HEK293 (cell line): Measurements from ENCODE around the gene EIF2S1.

ENCODE experiments used
- FEZF1 ChIP-seq: fragments of 450-650 bp; formaldehyde crosslinking; IDR thresholded peaks from 2 replicates; pipeline ENCODE4 v1.5.1; 2016; ENCODE audit warnings: missing biosample characterization, missing genetic modification characterization
- GLIS1 ChIP-seq: fragments of 450-650 bp; formaldehyde crosslinking; IDR thresholded peaks from 2 replicates; pipeline ENCODE4 v1.5.1; 2016; ENCODE audit warnings: missing biosample characterization, missing genetic modification characterization
- KLF7 ChIP-seq: fragments of 450-650 bp; formaldehyde crosslinking; IDR thresholded peaks from 2 replicates; pipeline ENCODE4 v1.5.1; 2016; ENCODE audit warnings: missing biosample characterization, missing genetic modification characterization, borderline replicate concordance
- KLF8 ChIP-seq: fragments of 450-650 bp; formaldehyde crosslinking; IDR thresholded peaks from 2 replicates; pipeline ENCODE4 v1.5.1; 2016; ENCODE audit warnings: missing biosample characterization, missing genetic modification characterization
- KLF9 ChIP-seq: fragments of 450-650 bp; formaldehyde crosslinking; IDR thresholded peaks from 2 replicates; pipeline ENCODE4 v1.5.1; 2016; ENCODE audit warnings: missing biosample characterization, missing genetic modification characterization, low read depth
- OVOL3 ChIP-seq: fragments of 450-650 bp; formaldehyde crosslinking; IDR thresholded peaks from 2 replicates; pipeline ENCODE4 v1.5.1; 2016; ENCODE audit warnings: missing biosample characterization, missing genetic modification characterization
- SETDB1 ChIP-seq: IDR thresholded peaks from one replicate; pipeline ENCODE4 v1.6.1; 2017; ENCODE audit warnings: mild to moderate bottlenecking, low read length, moderate library complexity, mixed read lengths; ENCODE audit not compliant: insufficient read length
- YY1 ChIP-seq: fragments of 450-650 bp; formaldehyde crosslinking; IDR thresholded peaks from 2 replicates; pipeline ENCODE4 v1.5.1; 2018; ENCODE audit warnings: missing biosample characterization, missing genetic modification characterization
- ZEB2 ChIP-seq: fragments of 450-650 bp; formaldehyde crosslinking; IDR thresholded peaks from 2 replicates; pipeline ENCODE4 v1.5.1; 2016; ENCODE audit warnings: missing biosample characterization, missing genetic modification characterization
- ZFP41 ChIP-seq: fragments of 450-650 bp; formaldehyde crosslinking; IDR thresholded peaks from 2 replicates; pipeline ENCODE4 v1.5.1; 2016; ENCODE audit warnings: missing biosample characterization, missing genetic modification characterization, borderline replicate concordance
- ZNF133 ChIP-seq: fragments of 450-650 bp; formaldehyde crosslinking; IDR thresholded peaks from 2 replicates; pipeline ENCODE4 v1.5.1; 2016; ENCODE audit warnings: missing biosample characterization, missing genetic modification characterization
- ZNF148 ChIP-seq: fragments of 450-650 bp; formaldehyde crosslinking; IDR thresholded peaks from 2 replicates; pipeline ENCODE4 v1.5.0; 2017; ENCODE audit warnings: missing biosample characterization, missing genetic modification characterization, borderline replicate concordance
- ZNF184 ChIP-seq: fragments of 450-650 bp; IDR thresholded peaks from 2 replicates; pipeline ENCODE4 v1.5.1; 2018; ENCODE audit warnings: missing biosample characterization, mild to moderate bottlenecking, missing genetic modification characterization
- ZNF2 ChIP-seq: fragments of 450-650 bp; formaldehyde crosslinking; IDR thresholded peaks from 2 replicates; pipeline ENCODE4 v1.5.1; 2016; ENCODE audit warnings: missing biosample characterization, missing genetic modification characterization
- ZNF223 ChIP-seq: fragments of 450-650 bp; formaldehyde crosslinking; IDR thresholded peaks from 2 replicates; pipeline ENCODE4 v1.5.1; 2016; ENCODE audit warnings: missing biosample characterization, missing genetic modification characterization
- ZNF239 ChIP-seq: fragments of 450-650 bp; formaldehyde crosslinking; IDR thresholded peaks from 2 replicates; pipeline ENCODE4 v1.5.1; 2016; ENCODE audit warnings: missing biosample characterization, missing genetic modification characterization
- ZNF24 ChIP-seq: fragments of 450-650 bp; formaldehyde crosslinking; IDR thresholded peaks from 2 replicates; pipeline ENCODE4 v1.5.1; 2016; ENCODE audit warnings: missing biosample characterization, missing genetic modification characterization
- ZNF274 ChIP-seq, 2 experiments: fragments of 200-500 bp in 1 of 2; fragments of 450-650 bp in 1 of 2; sonication (Bioruptor generic) in 1 of 2; formaldehyde crosslinking in 1 of 2; IDR thresholded peaks; 2 replicates each; pipeline versions ENCODE4 v1.5.1 to v1.6.1; 2014 to 2016; ENCODE audit warnings: borderline replicate concordance in 1 of 2, inconsistent platforms in 1 of 2, low read length in 1 of 2, missing biosample characterization in 1 of 2, missing genetic modification characterization in 1 of 2
- ZNF341 ChIP-seq: fragments of 450-650 bp; formaldehyde crosslinking; IDR thresholded peaks from 2 replicates; pipeline ENCODE4; 2016; ENCODE audit warnings: low read depth, missing biosample characterization, missing genetic modification characterization
- ZNF350 ChIP-seq: fragments of 450-650 bp; formaldehyde crosslinking; IDR thresholded peaks from 2 replicates; pipeline ENCODE4 v1.5.0; 2017; ENCODE audit warnings: missing biosample characterization, mild to moderate bottlenecking, missing genetic modification characterization
- ZNF426 ChIP-seq: fragments of 450-650 bp; formaldehyde crosslinking; IDR thresholded peaks from 2 replicates; pipeline ENCODE4 v1.5.1; 2017; ENCODE audit warnings: missing biosample characterization, missing genetic modification characterization, mild to moderate bottlenecking, inconsistent platforms, moderate library complexity
- ZNF501 ChIP-seq: fragments of 450-650 bp; formaldehyde crosslinking; IDR thresholded peaks from 2 replicates; pipeline ENCODE4 v1.5.1; 2016; ENCODE audit warnings: missing biosample characterization, missing genetic modification characterization
- ZNF530 ChIP-seq: fragments of 450-650 bp; formaldehyde crosslinking; IDR thresholded peaks from 2 replicates; pipeline ENCODE4 v1.5.1; 2016; ENCODE audit warnings: low read depth, missing biosample characterization, missing genetic modification characterization
- ZNF548 ChIP-seq: fragments of 450-650 bp; formaldehyde crosslinking; IDR thresholded peaks from 2 replicates; pipeline ENCODE4 v1.5.1; 2016; ENCODE audit warnings: missing biosample characterization, missing genetic modification characterization
- ZNF626 ChIP-seq: fragments of 450-650 bp; sonication (Bioruptor Pico); formaldehyde crosslinking; IDR thresholded peaks from 2 replicates; pipeline ENCODE4 v1.5.1; 2018; ENCODE audit warnings: missing biosample characterization, missing genetic modification characterization, inconsistent platforms
- ZNF658 ChIP-seq: fragments of 450-650 bp; formaldehyde crosslinking; IDR thresholded peaks from 2 replicates; pipeline ENCODE4; 2016; ENCODE audit warnings: missing biosample characterization, missing genetic modification characterization
- ZNF791 ChIP-seq: fragments of 450-650 bp; formaldehyde crosslinking; IDR thresholded peaks from 2 replicates; pipeline ENCODE4 v1.5.1; 2016; ENCODE audit warnings: missing biosample characterization, missing genetic modification characterization
- ZSCAN5A ChIP-seq: fragments of 450-650 bp; formaldehyde crosslinking; IDR thresholded peaks from 2 replicates; pipeline ENCODE4 v1.5.1; 2016; ENCODE audit warnings: missing biosample characterization, missing genetic modification characterization

EIF2S1 gene

GRCh38 chr14:67359775-67360469, at the start of gene EIF2S1, which contains the start of gene ATP6V1D (continued):
- TF ChIP-seq ZSCAN5A (tag by site-specific recombination), result no peak
- TF ChIP-seq OVOL3 (tag by site-specific recombination), result no peak; the same call in 1 of the 2 replicates
- peak; percentile 47; the same call in 1 of the 2 replicates for TF ChIP-seq ZNF501
- no peak for TF ChIP-seq ZNF658 (tag by site-specific recombination)
- no peak for TF ChIP-seq ZNF184 (tag by site-specific recombination)
- no peak for TF ChIP-seq ZNF148 (tag by site-specific recombination)
- no peak for TF ChIP-seq ZNF548 (tag by site-specific recombination)
- no peak for TF ChIP-seq ZNF530
- TF ChIP-seq ZNF791 (tag by site-specific recombination), result no peak
- TF ChIP-seq ZNF341 (tag by site-specific recombination), result no peak
- TF ChIP-seq YY1 (tag by site-specific recombination), result no peak
- TF ChIP-seq FEZF1, result peak; percentile 60
- no peak for TF ChIP-seq ZFP41 (tag by site-specific recombination)
- TF ChIP-seq ZNF274 (IDR thresholded peaks at IDR 0.05; ENCODE audit: low read length), result no peak
- no peak for TF ChIP-seq ZNF274 (tag by site-specific recombination; IDR thresholded peaks at IDR 0.05; ENCODE audit: borderline replicate concordance)
- no peak for TF ChIP-seq KLF9 (tag by site-specific recombination)
- no peak for TF ChIP-seq SETDB1
- no peak for TF ChIP-seq GLIS1 (tag by site-specific recombination)
- peak; percentile 72 for TF ChIP-seq ZNF2 (tag by site-specific recombination)
- TF ChIP-seq KLF8 (tag by site-specific recombination), result peak; percentile 90
- no peak for TF ChIP-seq ZNF239 (tag by site-specific recombination)
- TF ChIP-seq ZNF133 (tag by site-specific recombination), result no peak
- peak; percentile 73; the same call in 1 of the 2 replicates for TF ChIP-seq KLF7 (tag by site-specific recombination)
- no peak for TF ChIP-seq ZNF426
- no peak for TF ChIP-seq ZNF223 (tag by site-specific recombination)
- peak; percentile 83 for TF ChIP-seq ZNF24 (tag by site-specific recombination)
- TF ChIP-seq ZEB2, result peak; percentile 50; the same call in 1 of the 2 replicates
- TF ChIP-seq ZNF626, result no peak
- no peak for TF ChIP-seq ZNF350 (tag by site-specific recombination)
